ENCODE data around the gene TPI1. TPM values are rescaled to one million over a fixed set of nuclear protein-coding genes. Genes with fewer than 3 reads are reported as not detected.
A peak's percentile ranks its signal among the peaks of the same experiment; 100 is the strongest.
"Not testable (repeated sequence)": the region's sequence is repeated elsewhere in the genome, so short reads cannot be mapped to it uniquely, and the experiment has no call there.

The TPI1 gene
- total RNA-seq, 1 experiment from 2014 or later = 1,177 TPM

GRCh38 chr12:6888360-6888759 is 21.0 kb downstream of the TPI1 start:
- Mint-ChIP-seq H3K4me1 (peaks cover 38 to 50% of the 10 kb centered on the region in 2 experiments), H3K27ac (peak overlapping the region; percentile 47 to 91 (median 48); a peak in 5 of 7 replicates), H3K36me3 (ENCODE audit: insufficient read depth in 1 of 3, low read depth in 3 of 3) (peaks cover 0 to 27% (median 27%) of the 10 kb centered on the region in 3 experiments; a peak in 5 of 7 replicates), H3K4me3 (no peak overlapping the region), H3K9me3 (peaks cover 0 to 3% of the 10 kb centered on the region in 2 experiments; a peak in 2 of 5 replicates), H3K27me3 (ENCODE audit: low read depth) (no peaks in the 10 kb centered on the region)
- no peak overlapping the region for H3K56ac ChIP-seq (ENCODE audit: insufficient read length, low read depth, low read length)
- no peak overlapping the region for H2AFZ ChIP-seq (ENCODE audit: low read length)
- H4K5ac ChIP-seq (ENCODE audit: insufficient read length, low read depth, low read length) = no peak overlapping the region
- no peak overlapping the region for H3T11ph ChIP-seq (ENCODE audit: low read length)
- no peak for TF ChIP-seq CTCF (conservative IDR thresholded peaks at IDR 0.05)
- no peaks in the 10 kb centered on the region for H3K79me2 ChIP-seq (ENCODE audit: insufficient read depth, low read length)
- H3K9me3 ChIP-seq (ENCODE audit: control insufficient read depth, low read depth, low read length) = no peaks in the 10 kb centered on the region
- no peak overlapping the region for H2BK5ac ChIP-seq (ENCODE audit: insufficient read length, low read length)
- H2BK12ac ChIP-seq (ENCODE audit: insufficient read length, low read depth, low read length) = no peak overlapping the region
- H3K4me1 ChIP-seq (ENCODE audit: insufficient read depth, low read length) = peaks cover 5% of the 10 kb centered on the region; the same call in 1 of the 2 replicates
- no peak overlapping the region for H3K23ac ChIP-seq (ENCODE audit: insufficient read length, low read depth, low read length)
- no peak overlapping the region for H2BK20ac ChIP-seq (ENCODE audit: low read depth, low read length, poor library complexity, severe bottlenecking)
- H3K4ac ChIP-seq (ENCODE audit: low read depth, low read length) = no peak overlapping the region
- H2AK5ac ChIP-seq (ENCODE audit: insufficient read length, low read length) = no peak overlapping the region
- no peak overlapping the region for H2BK15ac ChIP-seq (ENCODE audit: low read depth, low read length)
- H3K23me2 ChIP-seq (ENCODE audit: insufficient read length, low read depth, low read length, poor library complexity, severe bottlenecking) = peaks cover 6% of the 10 kb centered on the region
- no peak overlapping the region for H3K14ac ChIP-seq (ENCODE audit: insufficient read depth, low read length)
- no peak overlapping the region for H4K8ac ChIP-seq (replicated peaks; ENCODE audit: insufficient read length, low read depth, low read length)
- H3K27me3 ChIP-seq (ENCODE audit: insufficient read depth, low read length) = no peaks in the 10 kb centered on the region
- H4K20me1 ChIP-seq (ENCODE audit: control insufficient read depth, insufficient read depth, insufficient read length) = no peaks in the 10 kb centered on the region
- H3K27ac ChIP-seq (ENCODE audit: insufficient read length, low read depth, low read length) = no peak overlapping the region
- no peak for DNase-seq
- H3K18ac ChIP-seq (ENCODE audit: insufficient read length, low read depth, low read length) = peak overlapping the region; percentile 60
- H3K9ac ChIP-seq (ENCODE audit: extremely low read depth, insufficient read length, low read length) = no peak overlapping the region
- H3K79me1 ChIP-seq (ENCODE audit: insufficient read depth, low read depth, low read length, poor library complexity, severe bottlenecking) = no peaks in the 10 kb centered on the region
- WGBS (ENCODE audit: extremely low coverage, insufficient read length, low lambda C conversion rate) = no CpG with 5 or more reads among the region's 2 CpGs
- H2BK120ac ChIP-seq (ENCODE audit: low read depth, low read length, poor library complexity, severe bottlenecking) = no peak overlapping the region
- H4K91ac ChIP-seq (ENCODE audit: insufficient read length, low read depth, low read length) = no peak overlapping the region
- H3K4me2 ChIP-seq (ENCODE audit: insufficient read depth, insufficient read length, low read length) = no peak overlapping the region

- H3K4ac ChIP-seq (ENCODE audit: low read depth, low read length); H2AK5ac ChIP-seq (ENCODE audit: insufficient read length, low read length); H4K8ac ChIP-seq (replicated peaks; ENCODE audit: insufficient read length, low read depth, low read length); H3K4me3 Mint-ChIP-seq; H4K20me1 ChIP-seq (ENCODE audit: control insufficient read depth, insufficient read depth, insufficient read length); H3K4me2 ChIP-seq (ENCODE audit: insufficient read depth, insufficient read length, low read length); H3K79me2 ChIP-seq (ENCODE audit: insufficient read depth, low read length); H3K27ac ChIP-seq (ENCODE audit: insufficient read length, low read depth, low read length); H3K23ac ChIP-seq (ENCODE audit: insufficient read length, low read depth, low read length); H3K14ac ChIP-seq (ENCODE audit: insufficient read depth, low read length); H3K4me1 ChIP-seq (ENCODE audit: insufficient read depth, low read length); H4K91ac ChIP-seq (ENCODE audit: insufficient read length, low read depth, low read length); DNase-seq; H3K27me3 ChIP-seq (ENCODE audit: insufficient read depth, low read length); H4K5ac ChIP-seq (ENCODE audit: insufficient read length, low read depth, low read length); H3K23me2 ChIP-seq (ENCODE audit: insufficient read length, low read depth, low read length, poor library complexity, severe bottlenecking); H3K9me3 Mint-ChIP-seq; H3K27me3 Mint-ChIP-seq (ENCODE audit: low read depth); H2AFZ ChIP-seq (ENCODE audit: low read length); H3K9ac ChIP-seq (ENCODE audit: extremely low read depth, insufficient read length, low read length); H2BK5ac ChIP-seq (ENCODE audit: insufficient read length, low read length); H2BK15ac ChIP-seq (ENCODE audit: low read depth, low read length); H3T11ph ChIP-seq (ENCODE audit: low read length); H2BK12ac ChIP-seq (ENCODE audit: insufficient read length, low read depth, low read length); H3K9me3 ChIP-seq (ENCODE audit: control insufficient read depth, low read depth, low read length); H2BK120ac ChIP-seq (ENCODE audit: low read depth, low read length, poor library complexity, severe bottlenecking); H2BK20ac ChIP-seq (ENCODE audit: low read depth, low read length, poor library complexity, severe bottlenecking); H3K79me1 ChIP-seq (ENCODE audit: insufficient read depth, low read depth, low read length, poor library complexity, severe bottlenecking); H3K18ac ChIP-seq (ENCODE audit: insufficient read length, low read depth, low read length); H3K56ac ChIP-seq (ENCODE audit: insufficient read length, low read depth, low read length): not testable (repeated sequence)
- Mint-ChIP-seq H3K36me3 (ENCODE audit: insufficient read depth in 1 of 3, low read depth in 3 of 3) (peaks cover 0 to 26% (median 23%) of the 10 kb centered on the region in 3 experiments; a peak in 5 of 7 replicates), H3K27ac (peak overlapping the region in 1 of 3 experiments; percentile 47; a peak in 2 of 7 replicates), H3K4me1 (peaks cover 38 to 50% of the 10 kb centered on the region in 2 experiments)
- no CpG with 5 or more reads among the region's 7 CpGs for WGBS (ENCODE audit: extremely low coverage, insufficient read length, low lambda C conversion rate)
These were observed 21.5 kb downstream of the TPI1 start for GRCh38 chr12:6888794-6889193.
